Sigmoid colon (tissue), 3 donors: ENCODE measurements around the gene ATP1B3.

Experiments
- CTCF ChIP-seq, 4 experiments: fragments of 450-650 bp in 3 of 4; fragments of 200-600 bp in 1 of 4; IDR thresholded peaks; one replicate each; pipeline ENCODE4 v1.5.1; 2016 to 2019; ENCODE audit warnings: antibody characterized with exemption in 4 of 4, mild to moderate bottlenecking in 3 of 4, moderate library complexity in 2 of 4
- POLR2A ChIP-seq, 2 donors: fragments of 450-650 bp; IDR thresholded peaks; one replicate each; pipeline ENCODE4 v1.6.1; 2016; ENCODE audit warnings: antibody characterized with exemption in 2 of 2, mild to moderate bottlenecking in 2 of 2, moderate library complexity in 2 of 2

- no peak for TF ChIP-seq POLR2A (IDR thresholded peaks at IDR 0.05)
- TF ChIP-seq CTCF (IDR thresholded peaks at IDR 0.05): no peak
Observed at GRCh38 chr3:141969711-141970110, 93.3 kb downstream of the ATP1B3 start.
